GM23338 (cell line): ENCODE results near the gene SHCBP1L. TPM values are rescaled to one million over a fixed set of nuclear protein-coding genes. Genes with fewer than 3 reads are reported as not detected.
A peak's percentile ranks its signal among the peaks of the same experiment; 100 is the strongest.

Source experiments
- ATAC-seq: fragments of 200-7000 bp; cut with Tn5 transposase; 3 replicates; pipeline ENCODE4 v1.9.1; 2020
- DNase-seq: peaks from one replicate; pipeline ENCODE4 v3.0.0-alpha.2; 2015; ENCODE audit warnings: low spot score
- H2AFZ ChIP-seq: fragments of 200-600 bp; sonication (generic); 2 replicates; pipeline ENCODE4 v1.8.0; 2016; ENCODE audit warnings: antibody characterized with exemption, mild to moderate bottlenecking, moderate library complexity
- H3F3A ChIP-seq: fragments of 200-600 bp; sonication (generic); replicated peaks from 2 replicates; pipeline ENCODE4 v1.8.0; 2017; ENCODE audit warnings: antibody characterized with exemption, mixed run types, low read depth
- H3K27ac ChIP-seq: fragments of 200-600 bp; sonication (generic); 2 replicates; pipeline ENCODE4 v1.6.1; 2016; ENCODE audit warnings: low read depth
- H3K27me3 ChIP-seq: fragments of 200-600 bp; sonication (generic); 2 replicates; pipeline ENCODE4 v1.8.0; 2016; ENCODE audit warnings: mild to moderate bottlenecking, mixed run types, moderate library complexity; ENCODE audit not compliant: insufficient read depth
- H3K36me3 ChIP-seq: fragments of 200-600 bp; sonication (generic); 2 replicates; pipeline ENCODE4 v1.8.0; 2016; ENCODE audit warnings: mild to moderate bottlenecking; ENCODE audit not compliant: insufficient read depth
- H3K4me1 ChIP-seq: fragments of 200-600 bp; sonication (generic); 2 replicates; pipeline ENCODE4 v1.8.0; 2016; ENCODE audit warnings: mild to moderate bottlenecking, moderate library complexity; ENCODE audit not compliant: insufficient read depth
- H3K4me2 ChIP-seq: fragments of 200-600 bp; sonication (generic); 2 replicates; pipeline ENCODE4 v1.7.1; 2017; ENCODE audit warnings: mixed run types
- H3K4me3 ChIP-seq: fragments of 200-600 bp; sonication (generic); 2 replicates; pipeline ENCODE4 v1.6.1; 2016; ENCODE audit warnings: mixed run types
- H3K79me2 ChIP-seq: fragments of 200-600 bp; sonication (generic); replicated peaks from 2 replicates; pipeline ENCODE4 v1.8.0; 2017; ENCODE audit warnings: mild to moderate bottlenecking; ENCODE audit not compliant: insufficient read depth
- H3K9me2 ChIP-seq: fragments of 200-600 bp; sonication (generic); 2 replicates; pipeline ENCODE4 v1.8.0; 2017; ENCODE audit not compliant: insufficient read depth
- H4K20me1 ChIP-seq: fragments of 200-600 bp; sonication (generic); replicated peaks from 2 replicates; pipeline ENCODE4 v1.8.0; 2017; ENCODE audit warnings: mild to moderate bottlenecking; ENCODE audit not compliant: insufficient read depth
- H3K27ac Mint-ChIP-seq: 2 replicates; pipeline ENCODE4 v1.8.0; 2020; ENCODE audit warnings: inconsistent platforms, mild to moderate bottlenecking, moderate library complexity, mixed read lengths
- H3K27me3 Mint-ChIP-seq: 3 replicates; pipeline ENCODE4 v1.8.0; 2022; ENCODE audit warnings: low read depth, mild to moderate bottlenecking, moderate library complexity, mixed read lengths, inconsistent platforms; ENCODE audit not compliant: insufficient read depth, poor library complexity
- H3K36me3 Mint-ChIP-seq: 3 replicates; pipeline ENCODE4 v1.8.0; 2021; ENCODE audit warnings: low read depth, mild to moderate bottlenecking, inconsistent platforms, moderate library complexity, mixed read lengths
- H3K4me1 Mint-ChIP-seq: 3 replicates; pipeline ENCODE4 v1.8.0; 2020; ENCODE audit warnings: mild to moderate bottlenecking, inconsistent platforms, mixed read lengths
- H3K4me3 Mint-ChIP-seq: 3 replicates; pipeline ENCODE4 v1.8.0; 2021; ENCODE audit warnings: moderate library complexity, mild to moderate bottlenecking, inconsistent platforms, mixed read lengths
- H3K9me3 Mint-ChIP-seq: 3 replicates; pipeline ENCODE4 v1.8.0; 2020; ENCODE audit warnings: moderate library complexity, mild to moderate bottlenecking, inconsistent platforms, mixed read lengths
- CREB1 ChIP-seq: fragments of 250-450 bp; sonication (Bioruptor Pico); IDR thresholded peaks from 2 replicates; pipeline ENCODE4 v1.5.0; 2020; ENCODE audit warnings: low read depth, mild to moderate bottlenecking, moderate library complexity
- CTCF ChIP-seq, 2 experiments: fragments of 200-600 bp in 1 of 2; sonication (generic) in 1 of 2; conservative IDR thresholded peaks; 2 replicates each; pipeline versions ENCODE4 v1.5.1 to v1.6.1; 2016 to 2017; ENCODE audit warnings: antibody characterized with exemption in 2 of 2, low read depth in 2 of 2, mild to moderate bottlenecking in 2 of 2, moderate library complexity in 1 of 2
- ETS1 ChIP-seq: IDR thresholded peaks from 2 replicates; pipeline ENCODE4 v1.6.1; 2016; ENCODE audit warnings: antibody characterized with exemption
- EZH2 ChIP-seq: fragments of 200-600 bp; sonication (generic); IDR thresholded peaks from one replicate; pipeline ENCODE4 v1.8.0; 2017; ENCODE audit warnings: antibody characterized with exemption, mild to moderate bottlenecking, low read depth; ENCODE audit not compliant: unreplicated experiment
- EZH2phosphoT487 ChIP-seq: fragments of 200-600 bp; sonication (generic); IDR thresholded peaks from one replicate; pipeline ENCODE4 v1.8.1; 2018; ENCODE audit warnings: antibody characterized with exemption; ENCODE audit not compliant: unreplicated experiment
- NANOG ChIP-seq: IDR thresholded peaks from 2 replicates; pipeline ENCODE4 v1.6.1; 2016; ENCODE audit warnings: antibody characterized with exemption, borderline replicate concordance
- POLR2AphosphoS5 ChIP-seq: IDR thresholded peaks from 2 replicates; pipeline ENCODE4 v1.6.1; 2016; ENCODE audit warnings: antibody characterized with exemption, low read depth
- REST ChIP-seq: IDR thresholded peaks from one replicate; pipeline ENCODE4 v1.6.1; 2018; ENCODE audit warnings: antibody characterized with exemption; ENCODE audit not compliant: unreplicated experiment
- STAT1 ChIP-seq: IDR thresholded peaks from one replicate; pipeline ENCODE4 v1.6.1; 2016; ENCODE audit warnings: antibody characterized with exemption; ENCODE audit not compliant: unreplicated experiment
- ZNF114 ChIP-seq: fragments of 250-450 bp; sonication (Bioruptor Pico); IDR thresholded peaks from 2 replicates; pipeline ENCODE4 v1.5.0; 2020; ENCODE audit warnings: mild to moderate bottlenecking, moderate library complexity
- ZNF331 ChIP-seq: fragments of 250-450 bp; sonication (Bioruptor Pico); IDR thresholded peaks from 2 replicates; pipeline ENCODE4 v1.5.0; 2020; ENCODE audit warnings: low read depth, mild to moderate bottlenecking, moderate library complexity
- polyA plus RNA-seq: library from polyadenylated mRNA; unstranded; fragments of >200 nt; fragmentation: Nextera tagmentation; extraction: Ambion mirVana; gene quantifications from 2 replicates; pipeline ENCODE4 v1.2.1, GENCODE V29; 2016
- total RNA-seq: library from RNA; depleted of rRNA; stranded (reverse); fragments of >200 nt; shearing (Covaris generic); gene quantifications from 2 replicates; pipeline ENCODE4 v1.2.3, GENCODE V29; 2014

Gene SHCBP1L
- total and polyA plus RNA-seq, 2 experiments from 2014 or later = not detected

GRCh38 chr1:182998482-182998881 is 45.5 kb upstream of the SHCBP1L start:
- ATAC-seq = no peak
- peaks cover 5% of the 10 kb centered on the region; the same call in 1 of the 2 replicates for H3K9me2 ChIP-seq
- no peaks in the 10 kb centered on the region for H3F3A ChIP-seq
- no peak overlapping the region for H3K4me3 Mint-ChIP-seq
- H3K27ac ChIP-seq = no peak overlapping the region
- H2AFZ ChIP-seq = no peak overlapping the region
- H3K36me3 Mint-ChIP-seq = no peaks in the 10 kb centered on the region
- no peaks in the 10 kb centered on the region for H3K4me1 ChIP-seq
- H3K4me2 ChIP-seq = no peak overlapping the region
- no peaks in the 10 kb centered on the region for H3K79me2 ChIP-seq
- H4K20me1 ChIP-seq = no peaks in the 10 kb centered on the region
- no peaks in the 10 kb centered on the region for H3K36me3 ChIP-seq
- no peak overlapping the region for H3K27ac Mint-ChIP-seq
- no peaks in the 10 kb centered on the region; the same call in 2 of the 3 replicates for H3K4me1 Mint-ChIP-seq
- TF ChIP-seq ZNF331 (CRISPR knock-in tag) (no peak), CREB1 (no peak), ZNF114 (no peak)
- H3K27me3 Mint-ChIP-seq = no peaks in the 10 kb centered on the region
- H3K9me3 Mint-ChIP-seq = no peaks in the 10 kb centered on the region; the same call in 2 of the 3 replicates
- H3K27me3 ChIP-seq = no peaks in the 10 kb centered on the region
- DNase-seq = no peak
- no peak overlapping the region for H3K4me3 ChIP-seq

GRCh38 chr1:182996816-182997215 is 43.9 kb upstream of the SHCBP1L start:
- Histone ChIP-seq H3K27ac (no peak overlapping the region), H3K27me3 (no peaks in the 10 kb centered on the region), H3K4me1 (no peaks in the 10 kb centered on the region), H3K9me2 (peaks cover 5% of the 10 kb centered on the region; the same call in 1 of the 2 replicates), H3K4me2 (no peak overlapping the region), H4K20me1 (no peaks in the 10 kb centered on the region), H3F3A (no peaks in the 10 kb centered on the region), H3K4me3 (no peak overlapping the region), H3K36me3 (no peaks in the 10 kb centered on the region), H3K79me2 (no peaks in the 10 kb centered on the region), H2AFZ (no peak overlapping the region)
- Mint-ChIP-seq H3K9me3 (no peaks in the 10 kb centered on the region; the same call in 2 of the 3 replicates), H3K36me3 (no peaks in the 10 kb centered on the region), H3K4me3 (no peak overlapping the region), H3K27me3 (no peaks in the 10 kb centered on the region), H3K4me1 (no peaks in the 10 kb centered on the region; the same call in 2 of the 3 replicates), H3K27ac (no peak overlapping the region)
- no peak for ATAC-seq
- no peak for TF ChIP-seq CREB1
- no peak for TF ChIP-seq STAT1
- TF ChIP-seq ETS1 = no peak
- TF ChIP-seq POLR2AphosphoS5 = no peak
- TF ChIP-seq EZH2 = no peak
- no peak for TF ChIP-seq NANOG
- no peak for TF ChIP-seq EZH2phosphoT487
- no peak for DNase-seq

- Histone ChIP-seq H3K36me3 (no peaks in the 10 kb centered on the region), H3K27ac (no peak overlapping the region), H3F3A (no peaks in the 10 kb centered on the region), H3K4me2 (no peak overlapping the region), H3K27me3 (no peaks in the 10 kb centered on the region), H3K79me2 (no peaks in the 10 kb centered on the region), H2AFZ (no peak overlapping the region; the same call in 1 of the 2 replicates), H3K4me3 (no peak overlapping the region), H3K4me1 (no peaks in the 10 kb centered on the region), H3K9me2 (peaks cover 5% of the 10 kb centered on the region; the same call in 1 of the 2 replicates), H4K20me1 (no peaks in the 10 kb centered on the region)
- no peak overlapping the region for H3K4me3 Mint-ChIP-seq
- no peaks in the 10 kb centered on the region; the same call in 2 of the 3 replicates for H3K4me1 Mint-ChIP-seq
- H3K36me3 Mint-ChIP-seq = no peaks in the 10 kb centered on the region
- TF ChIP-seq ZNF331 (CRISPR knock-in tag) (no peak), POLR2AphosphoS5 (no peak), CREB1 (0 out of 2 replicates have a peak, but pooled peaks have one; percentile 32), NANOG (no peak), ETS1 (no peak; the same call in 1 of the 2 replicates), REST (no peak), CTCF (conservative IDR thresholded peaks at IDR 0.05; ENCODE audit: low read depth in 2 of 2) (no peak), ZNF114 (no peak)
- no peaks in the 10 kb centered on the region for H3K27me3 Mint-ChIP-seq
- DNase-seq = peak; percentile 36
- H3K9me3 Mint-ChIP-seq = no peaks in the 10 kb centered on the region; the same call in 2 of the 3 replicates
- no peak overlapping the region for H3K27ac Mint-ChIP-seq
- ATAC-seq = peak; percentile 59
These were observed 42.9 kb upstream of the SHCBP1L start for GRCh38 chr1:182995894-182996293.
